ENCODE measurements around the gene MTG1.

DNA sequence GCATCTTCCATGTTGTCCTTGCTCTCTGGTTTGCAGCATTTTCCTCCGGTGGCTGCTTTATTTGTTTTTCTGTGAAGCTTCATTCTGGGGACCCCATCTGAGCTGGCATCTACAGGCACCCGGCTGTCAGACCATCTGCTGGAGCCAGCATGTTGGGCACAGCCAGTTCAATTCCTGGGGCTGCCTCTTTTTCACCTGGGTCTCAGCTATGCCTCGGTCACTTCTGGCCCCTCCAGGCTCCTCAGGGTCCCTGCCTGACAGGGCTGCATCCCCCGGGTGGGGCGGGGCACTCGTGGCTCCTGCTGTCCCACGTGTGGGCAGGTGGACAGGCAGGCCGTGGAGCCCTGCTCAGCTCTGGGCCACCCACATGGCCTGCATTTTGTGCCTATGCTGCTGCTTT, 67.9 kb downstream of the MTG1 start:
- TF ChIP-seq EZH2 (IDR thresholded peaks at IDR 0.05; ENCODE audit: insufficient read depth, low read length) = no peak
- TF ChIP-seq, protein P1, sequence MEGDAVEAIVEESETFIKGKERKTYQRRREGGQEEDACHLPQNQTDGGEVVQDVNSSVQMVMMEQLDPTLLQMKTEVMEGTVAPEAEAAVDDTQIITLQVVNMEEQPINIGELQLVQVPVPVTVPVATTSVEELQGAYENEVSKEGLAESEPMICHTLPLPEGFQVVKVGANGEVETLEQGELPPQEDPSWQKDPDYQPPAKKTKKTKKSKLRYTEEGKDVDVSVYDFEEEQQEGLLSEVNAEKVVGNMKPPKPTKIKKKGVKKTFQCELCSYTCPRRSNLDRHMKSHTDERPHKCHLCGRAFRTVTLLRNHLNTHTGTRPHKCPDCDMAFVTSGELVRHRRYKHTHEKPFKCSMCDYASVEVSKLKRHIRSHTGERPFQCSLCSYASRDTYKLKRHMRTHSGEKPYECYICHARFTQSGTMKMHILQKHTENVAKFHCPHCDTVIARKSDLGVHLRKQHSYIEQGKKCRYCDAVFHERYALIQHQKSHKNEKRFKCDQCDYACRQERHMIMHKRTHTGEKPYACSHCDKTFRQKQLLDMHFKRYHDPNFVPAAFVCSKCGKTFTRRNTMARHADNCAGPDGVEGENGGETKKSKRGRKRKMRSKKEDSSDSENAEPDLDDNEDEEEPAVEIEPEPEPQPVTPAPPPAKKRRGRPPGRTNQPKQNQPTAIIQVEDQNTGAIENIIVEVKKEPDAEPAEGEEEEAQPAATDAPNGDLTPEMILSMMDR (IDR thresholded peaks at IDR 0.05; ENCODE audit: insufficient read depth, low read depth, low read length) = no peak

All from astrocyte (in vitro differentiated cells and primary cell).